M059J (cell line): ENCODE data around the gene TTC3. TPM values are rescaled to one million over a fixed set of nuclear protein-coding genes. Genes with fewer than 3 reads are reported as not detected.

Source experiments
- DNase-seq: peaks from one replicate; pipeline ENCODE4 v3.0.0-alpha.2; 2012; ENCODE audit warnings: low read depth
- total RNA-seq: library from RNA; depleted of rRNA; stranded (reverse); fragments of >200 nt; shearing (Covaris generic); gene quantifications from 2 replicates; pipeline ENCODE4 v1.2.3, GENCODE V29; 2014

TTC3 gene
- total RNA-seq, 1 experiment from 2014 or later = 95.6 TPM

DNA sequence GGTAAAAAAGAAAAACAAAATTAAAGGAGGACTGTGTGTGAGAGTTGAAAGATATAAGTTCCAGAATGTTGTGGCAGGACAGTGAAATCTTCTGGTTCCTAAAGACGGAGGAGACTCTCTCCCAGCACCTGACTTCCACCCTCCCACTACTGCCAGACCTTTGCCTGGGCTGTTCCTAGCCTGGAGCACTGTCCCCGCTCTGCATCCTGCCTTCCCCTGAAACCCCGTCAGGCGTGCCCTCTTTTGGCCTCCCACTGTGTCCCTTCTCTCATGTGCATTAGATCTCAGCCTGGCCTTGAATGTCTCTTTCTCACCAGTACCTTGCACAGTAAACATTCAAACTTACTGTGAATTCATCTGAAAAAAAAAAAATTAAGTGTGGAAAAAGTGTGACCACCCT lies 120.0 kb downstream of the TTC3 start:
- DNase-seq = no peak

DNA sequence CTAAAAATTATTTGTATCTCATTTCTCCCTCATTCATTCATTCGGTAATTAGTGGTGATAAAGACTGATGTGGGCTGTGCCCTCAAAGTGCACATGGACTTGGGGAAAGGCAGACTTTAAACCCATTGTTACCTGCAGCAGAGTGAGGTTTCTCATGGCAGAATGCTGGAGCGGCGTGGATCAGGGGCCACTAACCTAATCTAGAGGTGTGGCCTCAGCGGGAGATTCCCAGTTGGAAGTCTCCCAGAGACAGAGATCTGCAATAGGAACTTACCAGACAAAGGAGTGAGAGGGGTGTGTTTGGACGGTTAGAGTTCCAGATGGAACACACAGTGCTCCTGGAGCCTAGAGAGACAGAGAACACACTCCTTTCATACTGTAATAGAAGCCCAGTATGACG lies 120.6 kb downstream of the TTC3 start:
- DNase-seq = no peak

DNA sequence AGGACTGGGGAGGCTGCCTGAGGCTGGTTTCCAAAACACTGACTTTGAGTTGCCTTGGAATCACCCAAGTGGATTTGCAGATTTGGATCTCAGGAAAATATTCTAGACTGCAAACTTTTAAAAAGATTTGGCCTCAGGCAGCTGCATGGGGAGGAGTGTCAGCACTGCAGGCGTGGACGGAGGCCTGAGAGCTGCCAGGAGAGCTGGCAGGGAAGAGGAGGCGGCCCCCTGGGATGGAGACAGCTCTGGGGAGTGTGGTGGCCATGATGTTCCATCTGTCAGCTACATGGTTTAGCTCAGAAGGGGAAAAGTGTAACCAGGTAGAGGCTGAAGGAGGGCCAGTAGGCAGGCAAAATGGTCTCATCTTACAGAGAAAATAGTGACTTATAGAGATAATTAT lies 122.0 kb downstream of the TTC3 start:
- peak; percentile 19 for DNase-seq

DNA sequence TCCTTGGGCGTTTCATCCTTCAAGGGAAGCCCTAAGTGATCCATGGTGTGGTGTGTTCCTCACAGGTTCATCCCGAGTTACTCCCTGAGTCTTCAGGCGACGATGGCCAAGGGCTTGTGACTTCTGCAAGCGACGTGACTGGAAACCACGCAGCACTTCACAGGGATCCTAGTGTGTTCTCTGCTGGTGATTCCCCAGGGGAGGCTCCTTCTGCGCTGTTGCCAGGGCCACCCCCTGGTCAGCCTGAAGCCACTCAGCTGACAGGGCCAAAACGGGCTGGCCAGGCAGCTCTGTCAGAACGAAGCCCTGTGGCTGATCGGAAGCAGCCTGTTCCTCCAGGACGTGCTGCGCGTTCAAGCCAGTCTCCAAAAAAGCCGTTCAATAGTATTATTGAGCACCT lies 122.6 kb downstream of the TTC3 start:
- no peak for DNase-seq

DNA sequence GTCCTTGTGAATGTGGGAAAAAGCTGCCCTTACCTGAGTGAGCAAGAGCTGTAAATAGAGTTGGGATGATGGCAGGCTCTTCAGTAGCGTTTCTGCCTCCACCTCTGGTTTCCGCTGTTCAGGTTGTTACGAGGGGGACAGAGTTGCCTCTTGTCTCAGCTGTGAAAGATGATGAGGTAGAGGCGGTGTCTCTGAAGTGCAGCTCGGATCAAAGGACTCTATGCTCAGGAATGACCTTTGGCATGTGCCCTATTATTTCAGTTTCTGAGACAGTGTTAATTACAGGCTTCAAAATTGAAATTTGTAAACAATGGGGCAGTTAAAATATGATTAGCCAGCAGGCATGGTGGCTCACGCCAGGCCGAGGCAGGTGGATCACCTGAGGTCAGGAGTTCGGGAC lies 123.8 kb downstream of the TTC3 start:
- DNase-seq = no peak

DNA sequence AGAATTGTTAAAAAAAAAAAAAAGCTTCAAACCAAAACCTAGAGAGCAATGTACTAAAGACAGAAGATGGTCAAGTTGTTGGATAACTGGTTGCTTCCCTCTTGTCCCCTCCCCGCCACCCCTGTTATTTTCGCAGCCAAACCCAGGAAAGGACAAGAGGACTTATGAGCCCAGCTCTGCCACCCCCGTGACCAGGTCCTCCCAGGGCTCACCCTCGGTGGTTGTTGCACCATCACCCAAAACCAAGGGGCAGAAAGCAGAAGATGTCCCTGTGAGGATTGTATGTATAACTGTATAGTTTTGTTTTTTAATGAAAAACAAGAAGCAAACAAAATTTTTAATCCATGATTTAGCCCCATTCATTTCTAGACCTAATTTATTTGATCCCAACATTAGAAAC lies 124.7 kb downstream of the TTC3 start:
- no peak for DNase-seq

DNA sequence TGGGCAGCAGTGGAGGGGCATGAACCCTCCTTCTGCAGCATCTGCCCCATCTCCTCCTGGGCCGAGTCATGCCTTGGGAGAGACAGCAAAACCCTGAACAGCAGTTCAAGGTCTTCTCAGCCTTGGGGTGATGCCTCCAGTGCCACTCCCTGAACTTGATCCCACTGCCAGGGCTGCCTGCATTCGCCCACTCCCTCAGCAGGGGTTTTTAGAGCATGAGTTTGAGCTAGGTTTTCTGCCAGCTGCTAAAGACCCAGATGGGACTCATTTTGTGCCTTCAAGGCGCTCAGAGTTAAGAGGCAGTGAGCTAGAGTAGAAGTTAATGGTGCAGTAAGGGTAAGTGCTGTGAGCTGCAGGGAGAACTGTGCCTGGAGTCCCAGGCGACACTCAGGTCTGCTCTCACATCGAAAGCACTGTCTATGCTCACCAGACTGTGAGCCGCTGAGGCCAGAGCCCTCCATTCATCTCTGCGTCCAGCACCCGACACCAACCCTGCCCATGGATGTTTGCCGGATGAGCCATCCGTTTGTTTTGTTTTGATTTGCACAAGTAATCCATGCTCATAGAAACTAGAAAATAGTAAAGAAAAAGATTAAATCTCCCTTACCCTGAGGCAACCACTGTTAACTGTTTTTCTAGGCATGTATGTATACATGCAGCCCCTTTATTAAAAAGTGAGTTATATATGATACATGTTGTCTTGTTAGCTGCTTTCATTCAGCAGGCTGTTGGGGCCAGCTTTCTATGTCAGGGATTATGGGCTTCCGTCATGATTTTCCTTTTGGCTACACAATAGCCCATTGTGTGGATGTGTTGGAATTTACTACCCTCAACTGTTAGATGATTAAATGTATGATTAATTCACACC lies 126.2 kb downstream of the TTC3 start:
- peak; percentile 90 for DNase-seq

DNA sequence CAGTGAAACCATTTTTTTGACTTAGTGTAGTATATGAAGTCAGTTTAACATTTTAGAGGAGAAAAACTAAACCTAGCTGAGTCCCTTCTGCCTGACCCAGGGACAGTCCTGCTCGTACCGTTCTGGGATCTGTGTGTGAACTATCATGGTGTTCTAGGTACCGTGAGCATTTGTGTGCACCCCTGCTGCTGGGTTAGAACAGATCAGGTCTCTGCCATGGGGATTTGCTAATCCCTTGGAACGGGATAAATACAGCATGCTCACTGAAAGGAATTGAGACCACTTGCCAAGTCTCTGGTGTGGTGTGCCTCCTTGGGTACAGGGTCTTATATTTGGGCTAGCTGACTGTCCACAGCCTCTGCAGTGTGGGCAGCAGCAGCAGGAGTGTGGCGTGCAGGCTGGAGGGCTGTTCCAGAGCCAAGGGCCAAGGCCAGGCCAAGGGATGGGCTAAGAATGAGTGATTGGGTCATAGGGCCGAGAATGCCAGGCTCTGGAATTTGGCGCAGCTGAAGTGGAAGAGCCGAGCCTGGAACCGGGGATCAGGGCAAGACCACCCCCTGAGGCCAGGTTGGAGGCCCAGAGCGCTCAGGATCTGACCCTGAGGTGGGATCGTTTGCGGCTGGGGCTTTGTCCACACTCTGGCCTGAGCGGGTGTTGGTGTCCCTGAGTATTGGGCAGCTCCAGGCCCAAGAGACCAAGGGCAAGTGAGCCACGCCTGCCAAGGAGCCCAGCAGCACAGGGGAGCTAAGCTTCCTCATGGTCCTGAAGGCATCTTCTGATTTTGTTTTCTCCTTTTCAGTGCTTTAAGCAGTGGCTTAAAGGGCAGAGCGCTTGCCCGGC lies 127.8 kb downstream of the TTC3 start:
- DNase-seq = no peak

DNA sequence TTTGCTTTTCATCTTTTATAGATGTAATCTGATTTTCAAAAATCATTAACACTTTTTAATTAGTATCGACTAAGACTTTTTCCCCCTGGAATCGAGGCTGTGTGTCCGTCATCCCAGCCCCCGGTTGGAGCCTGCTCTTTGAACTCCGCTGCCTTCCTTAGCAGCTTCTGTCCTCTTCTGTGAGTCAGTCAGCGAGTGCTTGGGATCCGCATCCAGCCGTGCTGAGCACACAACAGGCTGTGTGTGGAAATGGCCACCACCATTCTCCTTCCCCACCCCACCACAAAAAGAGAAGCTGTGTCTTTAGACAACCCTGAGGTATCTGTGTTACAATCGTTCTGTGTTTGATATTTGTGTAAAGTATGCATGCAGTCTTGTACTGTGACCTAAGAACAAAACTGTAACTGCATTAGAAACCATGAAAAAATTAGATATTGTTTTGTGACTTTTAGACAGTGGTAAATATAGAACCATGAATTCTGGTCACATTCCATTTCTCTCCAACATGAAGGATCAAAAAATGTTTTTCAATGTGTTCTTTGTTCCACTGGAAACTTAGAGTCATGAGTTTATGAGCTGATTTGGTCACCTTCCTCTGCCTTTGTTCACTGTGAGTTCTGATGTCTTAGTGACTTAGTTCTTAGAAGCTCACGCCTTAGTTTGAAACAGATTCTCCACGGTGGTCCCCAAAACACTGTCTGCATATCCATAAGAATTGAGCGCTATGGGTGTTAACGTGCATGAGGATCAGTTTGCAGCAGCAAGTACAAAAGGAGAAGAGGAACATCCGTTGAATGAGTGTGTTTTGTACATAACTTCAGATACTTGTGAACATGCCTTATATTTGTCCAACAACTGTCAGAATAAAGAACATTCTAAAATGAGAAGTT lies 129.4 kb downstream of the TTC3 start:
- no peak for DNase-seq

DNA sequence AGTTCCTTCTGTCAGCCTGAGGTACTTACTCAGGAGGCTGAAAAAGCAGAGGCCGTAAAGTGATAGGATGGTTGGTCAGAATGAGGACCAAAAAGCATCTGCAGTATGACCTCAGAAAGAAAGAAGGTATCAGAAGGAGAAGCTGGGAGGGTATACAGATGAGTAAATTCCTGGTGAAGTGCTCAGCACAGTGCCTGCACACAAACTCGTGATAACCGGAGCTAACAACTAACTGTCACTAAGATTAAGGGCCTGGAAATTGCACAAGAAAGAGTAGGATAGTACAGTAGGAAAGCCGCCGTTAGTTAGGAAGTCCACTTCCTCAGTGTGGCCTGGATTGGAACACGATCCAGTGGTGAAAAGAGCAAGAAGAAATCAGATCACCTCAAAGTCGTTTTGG lies 131.5 kb downstream of the TTC3 start:
- no peak for DNase-seq

DNA sequence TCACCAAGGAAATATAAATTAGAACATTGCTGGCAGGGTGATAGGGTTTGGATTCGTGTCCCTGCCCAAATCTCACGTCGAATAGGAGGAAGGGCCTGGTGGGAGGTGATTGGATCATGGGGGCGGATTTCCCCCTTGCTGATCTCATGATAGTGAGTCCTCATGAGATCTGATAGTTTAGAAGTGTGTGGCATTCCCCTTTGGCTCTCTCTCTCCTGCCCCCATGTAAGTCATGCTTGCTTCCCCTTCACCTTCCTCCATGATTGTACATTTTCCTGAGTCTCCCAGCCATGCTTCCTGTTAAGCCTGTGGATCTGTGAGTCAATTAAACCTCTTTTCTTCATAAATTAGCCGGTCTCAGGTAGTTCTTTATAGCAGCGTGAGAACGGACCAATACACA lies 133.4 kb downstream of the TTC3 start:
- no peak for DNase-seq

DNA sequence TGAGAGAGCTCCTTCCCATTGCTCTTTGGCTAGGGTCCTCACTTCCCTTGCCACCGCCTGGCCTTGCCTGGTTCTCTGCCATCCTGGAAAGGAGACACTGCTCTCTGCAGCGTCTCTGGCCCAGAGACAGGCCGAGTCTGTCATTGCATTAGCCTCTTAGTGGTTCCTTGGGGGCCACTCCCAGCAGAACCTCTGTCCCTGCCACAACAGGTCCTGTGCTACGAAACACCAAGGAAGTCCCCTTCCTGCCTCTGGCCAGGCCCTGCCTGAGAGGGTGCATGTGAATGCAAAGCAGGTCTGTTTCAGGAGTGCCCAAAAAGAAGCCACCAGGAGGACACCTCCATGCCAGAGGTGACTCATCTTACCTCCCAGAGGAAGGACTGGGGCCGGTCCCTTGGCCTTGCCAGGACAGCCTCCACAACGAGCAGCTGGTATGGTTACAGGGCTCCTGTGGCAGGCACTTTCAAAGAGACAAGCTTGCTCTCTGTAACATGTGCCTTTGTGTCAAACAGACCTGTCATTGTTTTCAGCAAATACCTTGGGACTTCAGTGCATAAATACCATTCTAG lies 134.5 kb downstream of the TTC3 start:
- DNase-seq = peak; percentile 81

DNA sequence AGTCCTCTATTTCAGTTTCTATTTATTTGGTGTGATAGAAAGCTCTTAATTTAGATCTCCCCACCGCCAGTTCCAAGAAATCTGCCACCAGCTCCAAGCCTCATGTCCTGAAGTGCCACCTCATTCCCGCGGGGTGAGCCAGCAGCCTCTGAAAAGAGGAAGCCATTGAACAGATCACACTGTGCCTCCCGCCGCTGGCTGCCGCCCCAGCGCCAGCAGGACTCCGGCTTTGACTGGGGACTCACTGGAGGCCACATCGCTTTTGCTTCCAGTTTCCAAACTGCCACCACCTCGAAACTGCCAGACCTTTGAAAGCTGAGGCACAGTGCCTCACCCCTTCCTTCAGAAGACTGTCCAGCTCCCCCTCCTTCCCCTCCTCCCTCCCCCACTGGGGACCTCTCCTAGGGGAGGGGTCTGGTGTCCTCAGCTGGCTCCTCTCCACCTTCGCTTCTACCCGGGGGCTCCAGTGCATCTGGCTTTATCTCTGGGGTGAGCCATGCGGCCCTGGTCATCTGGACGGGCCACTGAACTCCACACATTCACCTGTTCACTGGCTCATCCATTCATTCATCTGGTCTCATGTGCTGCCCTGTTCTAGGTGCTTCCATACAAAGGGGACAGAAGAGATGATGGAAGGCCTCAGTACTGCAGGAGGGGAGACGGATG lies 135.1 kb downstream of the TTC3 start:
- DNase-seq = peak; percentile 53

DNA sequence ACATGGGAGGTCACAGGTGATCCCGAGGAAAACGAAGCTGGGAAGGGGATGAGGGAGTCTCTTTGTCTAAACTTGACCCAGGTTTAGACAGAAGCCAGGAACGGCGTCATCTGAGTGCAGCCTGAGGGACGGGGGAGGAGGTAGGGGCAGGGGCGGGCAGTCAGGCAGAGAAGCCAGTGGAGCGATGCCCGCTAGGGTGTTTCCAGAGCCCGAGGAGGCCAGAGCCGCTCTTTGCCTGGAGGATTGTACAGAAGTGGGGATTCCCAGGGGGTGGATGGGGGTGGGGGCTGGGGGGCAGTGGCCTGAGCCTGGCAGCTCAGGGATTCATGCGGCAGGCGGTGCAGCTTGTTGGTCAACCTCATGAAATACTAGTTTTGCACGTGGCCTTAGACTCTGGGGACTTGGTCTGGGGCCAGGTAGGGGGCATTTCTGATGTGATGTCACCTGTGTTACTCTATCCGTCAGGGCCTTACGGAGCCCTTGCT lies 135.7 kb downstream of the TTC3 start:
- DNase-seq = no peak

DNA sequence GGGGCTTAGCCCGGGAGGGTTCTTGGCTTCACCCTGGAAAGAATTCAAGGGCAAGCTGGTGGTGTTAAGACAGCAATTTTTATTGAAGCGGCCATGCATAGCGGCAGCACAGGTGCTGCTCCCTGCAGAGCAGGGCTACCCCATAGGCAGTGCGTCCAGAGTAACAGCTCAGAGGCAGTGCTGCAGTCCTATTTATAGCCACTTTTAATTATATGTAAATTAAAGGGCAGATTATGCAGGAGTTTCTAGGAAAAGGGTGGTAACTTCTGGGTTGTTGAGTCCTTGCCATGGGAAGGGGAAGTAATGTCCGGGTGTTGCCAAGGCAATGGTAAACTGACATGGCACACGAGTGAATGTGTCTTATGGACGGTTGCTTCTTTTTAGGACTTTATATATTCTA lies 137.1 kb downstream of the TTC3 start:
- no peak for DNase-seq

DNA sequence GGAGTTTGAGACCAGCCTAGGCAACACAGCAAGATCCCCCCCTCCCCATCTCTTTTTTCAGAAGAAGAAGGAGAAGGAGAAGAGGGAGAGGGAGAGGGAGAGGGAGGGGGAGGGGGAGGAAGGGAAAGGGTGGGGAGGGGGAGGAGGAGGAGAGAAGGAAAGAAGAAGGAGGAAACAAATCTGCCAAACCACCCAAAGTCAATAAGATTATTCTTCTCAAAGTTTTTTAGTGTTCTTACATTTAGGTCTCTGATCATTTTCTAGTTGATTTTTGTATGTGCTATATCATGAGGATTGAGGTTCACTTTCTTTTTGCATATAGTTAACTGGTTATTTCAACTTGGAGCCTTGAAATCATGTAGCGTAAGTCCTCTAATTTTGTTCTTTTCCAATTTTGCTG lies 137.7 kb downstream of the TTC3 start:
- DNase-seq = no peak

DNA sequence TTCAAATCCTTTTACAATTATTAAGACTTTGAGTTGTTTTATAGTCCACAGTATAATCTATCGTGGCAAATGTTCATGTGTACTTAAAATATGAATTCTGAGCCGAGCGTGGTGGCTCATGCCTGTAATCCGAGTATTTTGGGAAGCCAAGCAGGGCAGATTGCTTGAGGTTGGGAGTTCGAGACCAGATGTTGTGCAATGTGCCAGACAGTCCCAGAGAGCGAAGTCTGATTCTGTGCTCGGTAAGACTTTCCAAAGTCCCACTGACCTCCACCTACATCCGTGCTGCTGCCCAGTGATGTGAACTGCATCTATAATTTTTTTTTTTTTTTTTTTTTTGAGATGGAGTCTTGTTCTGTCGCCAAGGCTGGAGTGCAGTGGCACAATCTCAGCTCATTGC lies 141.9 kb downstream of the TTC3 start:
- DNase-seq = no peak

DNA sequence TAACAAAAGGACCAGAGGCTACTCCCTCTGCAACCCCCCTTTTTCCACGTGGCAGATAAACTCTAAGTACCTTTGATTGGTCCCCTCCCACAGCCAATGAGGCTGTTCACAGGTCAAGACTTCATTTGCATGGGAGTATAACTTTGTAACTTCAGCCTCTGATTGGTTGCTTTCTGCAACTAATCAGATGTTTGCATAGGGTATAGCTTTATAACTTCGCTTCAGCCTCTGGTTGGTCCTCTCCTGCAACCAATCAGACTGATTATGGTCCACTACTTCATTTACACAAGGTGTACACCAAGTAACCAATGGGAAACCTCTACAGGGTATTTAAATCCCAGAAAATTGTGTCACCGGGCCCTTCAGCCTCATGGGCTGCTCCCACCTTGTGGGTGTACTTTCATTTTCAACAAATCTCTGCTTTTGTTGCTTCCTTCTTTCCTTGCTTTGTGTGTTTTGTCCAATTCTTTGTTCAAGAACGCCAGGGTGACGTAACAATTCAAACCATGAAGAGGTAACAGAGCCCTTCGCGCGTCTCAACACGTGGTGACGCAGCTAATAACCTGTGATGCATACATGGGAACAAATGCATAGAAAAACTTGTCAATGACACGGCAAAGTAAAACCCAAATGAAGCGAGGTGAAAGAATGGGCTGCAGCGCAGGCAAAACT lies 146.8 kb downstream of the TTC3 start:
- DNase-seq = no peak

DNA sequence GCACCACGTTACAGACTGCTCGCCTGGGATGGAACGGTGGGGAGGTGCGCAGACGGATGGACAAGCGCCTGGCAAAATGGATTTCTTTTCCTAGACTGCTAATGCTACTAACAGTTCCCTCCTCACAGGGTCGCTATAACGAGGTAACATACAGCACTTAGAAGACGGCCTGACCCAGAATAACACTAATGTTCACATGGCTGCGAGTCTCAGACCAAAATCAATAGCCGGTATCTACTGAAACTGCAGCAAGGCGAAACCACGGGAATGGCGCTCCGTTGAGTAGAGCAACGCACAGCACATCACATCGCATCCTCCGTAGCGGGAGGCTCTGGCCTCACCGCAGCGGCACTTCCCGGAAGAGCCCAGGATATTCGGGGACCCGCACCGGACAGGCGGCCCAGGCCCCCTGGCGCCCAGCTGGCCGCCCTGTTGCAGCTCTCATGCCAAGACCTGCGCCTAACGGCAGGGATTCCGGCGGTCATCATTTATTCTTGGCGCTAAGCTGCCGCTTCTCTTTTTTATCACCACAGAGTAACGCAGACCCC lies 147.5 kb downstream of the TTC3 start:
- DNase-seq = peak; percentile 56
